ENCODE results near the gene CSTA. TPM values are rescaled to one million over a fixed set of nuclear protein-coding genes. Genes with fewer than 3 reads are reported as not detected.

Gene CSTA
- polyA plus RNA-seq, 1 donor from 2014 or later: not detected

DNA sequence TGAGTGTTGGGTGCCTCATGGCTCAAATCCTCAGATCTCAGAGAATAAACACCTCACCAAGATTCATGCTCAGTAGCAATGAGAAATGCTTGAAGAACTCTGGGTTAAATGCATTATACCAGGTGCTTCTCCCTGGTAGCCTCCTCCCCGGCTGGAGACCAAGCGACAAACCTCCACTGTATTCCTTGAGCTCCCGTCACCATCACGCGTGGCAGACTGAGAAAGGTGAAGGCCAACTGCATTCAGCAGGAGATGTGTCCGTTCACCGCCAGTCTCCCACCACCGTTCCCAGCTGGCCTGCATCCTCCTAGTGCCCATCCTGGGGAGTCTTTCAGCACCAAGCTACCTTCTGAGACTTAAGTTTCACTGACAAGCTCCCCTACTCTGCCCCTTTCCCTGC lies 7.5 kb downstream of the CSTA start:
- H2AFZ ChIP-seq (ENCODE audit: low read depth, low read length): no peak overlapping the region
- no peak overlapping the region for H3K4me2 ChIP-seq (ENCODE audit: low read length)
- H4K20me1 ChIP-seq (ENCODE audit: insufficient read depth): no peaks in the 10 kb centered on the region
- no peaks in the 10 kb centered on the region for H3K36me3 ChIP-seq (ENCODE audit: insufficient read depth, low read length)
- no peak overlapping the region for H3K27ac ChIP-seq (ENCODE audit: low read length)
- no peaks in the 10 kb centered on the region for H3K9me2 ChIP-seq (ENCODE audit: insufficient read depth, low read length)
- no peak for TF ChIP-seq MXI1 (conservative IDR thresholded peaks at IDR 0.05; ENCODE audit: poor library complexity, severe bottlenecking)
- TF ChIP-seq EP300 (conservative IDR thresholded peaks at IDR 0.05; ENCODE audit: poor library complexity, severe bottlenecking): no peak
- no peak for TF ChIP-seq POLR2AphosphoS5 (IDR thresholded peaks at IDR 0.05)
- TF ChIP-seq RAD21 (conservative IDR thresholded peaks at IDR 0.05): no peak
- TF ChIP-seq EZH2 (IDR thresholded peaks at IDR 0.05; ENCODE audit: borderline replicate concordance, insufficient read depth, low read length, poor library complexity, severe bottlenecking): no peak
- TF ChIP-seq TAF1 (IDR thresholded peaks at IDR 0.05; ENCODE audit: low read depth): no peak
- TF ChIP-seq SMC3 (conservative IDR thresholded peaks at IDR 0.05; ENCODE audit: poor library complexity): no peak
- TF ChIP-seq, protein P1, sequence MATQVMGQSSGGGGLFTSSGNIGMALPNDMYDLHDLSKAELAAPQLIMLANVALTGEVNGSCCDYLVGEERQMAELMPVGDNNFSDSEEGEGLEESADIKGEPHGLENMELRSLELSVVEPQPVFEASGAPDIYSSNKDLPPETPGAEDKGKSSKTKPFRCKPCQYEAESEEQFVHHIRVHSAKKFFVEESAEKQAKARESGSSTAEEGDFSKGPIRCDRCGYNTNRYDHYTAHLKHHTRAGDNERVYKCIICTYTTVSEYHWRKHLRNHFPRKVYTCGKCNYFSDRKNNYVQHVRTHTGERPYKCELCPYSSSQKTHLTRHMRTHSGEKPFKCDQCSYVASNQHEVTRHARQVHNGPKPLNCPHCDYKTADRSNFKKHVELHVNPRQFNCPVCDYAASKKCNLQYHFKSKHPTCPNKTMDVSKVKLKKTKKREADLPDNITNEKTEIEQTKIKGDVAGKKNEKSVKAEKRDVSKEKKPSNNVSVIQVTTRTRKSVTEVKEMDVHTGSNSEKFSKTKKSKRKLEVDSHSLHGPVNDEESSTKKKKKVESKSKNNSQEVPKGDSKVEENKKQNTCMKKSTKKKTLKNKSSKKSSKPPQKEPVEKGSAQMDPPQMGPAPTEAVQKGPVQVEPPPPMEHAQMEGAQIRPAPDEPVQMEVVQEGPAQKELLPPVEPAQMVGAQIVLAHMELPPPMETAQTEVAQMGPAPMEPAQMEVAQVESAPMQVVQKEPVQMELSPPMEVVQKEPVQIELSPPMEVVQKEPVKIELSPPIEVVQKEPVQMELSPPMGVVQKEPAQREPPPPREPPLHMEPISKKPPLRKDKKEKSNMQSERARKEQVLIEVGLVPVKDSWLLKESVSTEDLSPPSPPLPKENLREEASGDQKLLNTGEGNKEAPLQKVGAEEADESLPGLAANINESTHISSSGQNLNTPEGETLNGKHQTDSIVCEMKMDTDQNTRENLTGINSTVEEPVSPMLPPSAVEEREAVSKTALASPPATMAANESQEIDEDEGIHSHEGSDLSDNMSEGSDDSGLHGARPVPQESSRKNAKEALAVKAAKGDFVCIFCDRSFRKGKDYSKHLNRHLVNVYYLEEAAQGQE (IDR thresholded peaks at IDR 0.05; ENCODE audit: borderline replicate concordance): no peak
- TF ChIP-seq, protein P2, sequence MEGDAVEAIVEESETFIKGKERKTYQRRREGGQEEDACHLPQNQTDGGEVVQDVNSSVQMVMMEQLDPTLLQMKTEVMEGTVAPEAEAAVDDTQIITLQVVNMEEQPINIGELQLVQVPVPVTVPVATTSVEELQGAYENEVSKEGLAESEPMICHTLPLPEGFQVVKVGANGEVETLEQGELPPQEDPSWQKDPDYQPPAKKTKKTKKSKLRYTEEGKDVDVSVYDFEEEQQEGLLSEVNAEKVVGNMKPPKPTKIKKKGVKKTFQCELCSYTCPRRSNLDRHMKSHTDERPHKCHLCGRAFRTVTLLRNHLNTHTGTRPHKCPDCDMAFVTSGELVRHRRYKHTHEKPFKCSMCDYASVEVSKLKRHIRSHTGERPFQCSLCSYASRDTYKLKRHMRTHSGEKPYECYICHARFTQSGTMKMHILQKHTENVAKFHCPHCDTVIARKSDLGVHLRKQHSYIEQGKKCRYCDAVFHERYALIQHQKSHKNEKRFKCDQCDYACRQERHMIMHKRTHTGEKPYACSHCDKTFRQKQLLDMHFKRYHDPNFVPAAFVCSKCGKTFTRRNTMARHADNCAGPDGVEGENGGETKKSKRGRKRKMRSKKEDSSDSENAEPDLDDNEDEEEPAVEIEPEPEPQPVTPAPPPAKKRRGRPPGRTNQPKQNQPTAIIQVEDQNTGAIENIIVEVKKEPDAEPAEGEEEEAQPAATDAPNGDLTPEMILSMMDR (IDR thresholded peaks at IDR 0.05; ENCODE audit: poor library complexity, severe bottlenecking): no peak
- H3K79me2 ChIP-seq (replicated peaks; ENCODE audit: insufficient read depth, low read length): no peaks in the 10 kb centered on the region
- no peaks in the 10 kb centered on the region for H3K9me3 ChIP-seq (ENCODE audit: low read length)
- H3K4me3 ChIP-seq (ENCODE audit: low read length): no peak overlapping the region
- H3K9ac ChIP-seq (ENCODE audit: low read length): no peak overlapping the region
- no peaks in the 10 kb centered on the region for H3F3A ChIP-seq (ENCODE audit: insufficient read depth, low read length, poor library complexity, severe bottlenecking)
- no peaks in the 10 kb centered on the region for H3K27me3 ChIP-seq (ENCODE audit: insufficient read depth, low read depth, low read length)

DNA sequence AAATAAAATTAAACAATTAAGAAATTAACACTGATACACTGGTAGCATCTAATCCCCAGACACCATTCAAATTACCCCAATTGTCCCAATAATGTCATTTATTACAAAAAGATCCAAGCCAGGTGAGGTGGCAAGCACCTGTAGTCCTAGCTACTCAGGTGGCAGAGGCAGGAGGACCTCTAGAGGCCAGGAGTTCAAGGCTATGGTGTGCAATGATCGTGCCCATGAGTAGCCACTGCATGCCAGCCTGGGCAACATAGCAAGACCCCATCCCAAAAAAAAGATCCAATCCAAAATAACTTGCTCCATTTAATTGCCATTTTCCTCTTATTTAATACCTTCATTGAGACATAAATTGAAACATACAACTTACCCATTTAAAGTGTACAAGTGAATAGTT lies 17.8 kb downstream of the CSTA start:
- H2AFZ ChIP-seq (ENCODE audit: low read depth, low read length): no peak overlapping the region
- no peak overlapping the region for H3K4me3 ChIP-seq (ENCODE audit: low read length)
- TF ChIP-seq RAD21 (conservative IDR thresholded peaks at IDR 0.05) (no peak), POLR2AphosphoS5 (IDR thresholded peaks at IDR 0.05) (no peak)
- H3K79me2 ChIP-seq (replicated peaks; ENCODE audit: insufficient read depth, low read length): no peaks in the 10 kb centered on the region
- H3K4me2 ChIP-seq (ENCODE audit: low read length): no peak overlapping the region
- no peaks in the 10 kb centered on the region for H3K9me2 ChIP-seq (ENCODE audit: insufficient read depth, low read length)
- no peak overlapping the region for H3K27ac ChIP-seq (ENCODE audit: low read length)
- no peaks in the 10 kb centered on the region for H3K9me3 ChIP-seq (ENCODE audit: low read length)
- H3K9ac ChIP-seq (ENCODE audit: low read length): no peak overlapping the region
- no peaks in the 10 kb centered on the region for H4K20me1 ChIP-seq (ENCODE audit: insufficient read depth)
- H3F3A ChIP-seq (ENCODE audit: insufficient read depth, low read length, poor library complexity, severe bottlenecking): no peaks in the 10 kb centered on the region
- H3K36me3 ChIP-seq (ENCODE audit: insufficient read depth, low read length): no peaks in the 10 kb centered on the region
- no peaks in the 10 kb centered on the region for H3K27me3 ChIP-seq (ENCODE audit: insufficient read depth, low read depth, low read length)

DNA sequence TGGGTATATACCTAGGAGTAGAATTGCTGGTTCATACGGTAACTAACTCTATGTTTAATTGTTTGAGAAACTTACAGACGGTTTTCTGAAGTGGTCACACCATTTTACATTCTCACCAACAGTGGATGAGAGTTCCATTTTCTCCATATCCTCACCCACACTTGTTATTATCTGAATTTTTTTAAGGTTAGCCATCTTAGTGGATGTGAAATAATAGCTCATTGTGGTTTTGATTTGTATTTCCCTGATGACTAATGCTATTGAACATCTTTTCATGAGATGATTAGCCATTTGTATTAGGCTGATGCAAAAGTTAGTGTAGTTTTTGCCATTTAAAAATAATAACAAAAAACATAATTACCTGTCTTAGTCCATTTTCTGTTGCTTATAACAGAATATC lies 18.6 kb downstream of the CSTA start:
- Histone ChIP-seq H3K9ac (ENCODE audit: low read length) (no peak overlapping the region), H2AFZ (ENCODE audit: low read depth, low read length) (no peak overlapping the region), H3K9me3 (ENCODE audit: low read length) (no peaks in the 10 kb centered on the region), H3K9me2 (ENCODE audit: insufficient read depth, low read length) (no peaks in the 10 kb centered on the region), H4K20me1 (ENCODE audit: insufficient read depth) (no peaks in the 10 kb centered on the region), H3K27ac (ENCODE audit: low read length) (no peak overlapping the region), H3F3A (ENCODE audit: insufficient read depth, low read length, poor library complexity, severe bottlenecking) (no peaks in the 10 kb centered on the region), H3K4me2 (ENCODE audit: low read length) (no peak overlapping the region), H3K27me3 (ENCODE audit: insufficient read depth, low read depth, low read length) (no peaks in the 10 kb centered on the region), H3K4me3 (ENCODE audit: low read length) (no peak overlapping the region), H3K79me2 (replicated peaks; ENCODE audit: insufficient read depth, low read length) (no peaks in the 10 kb centered on the region), H3K36me3 (ENCODE audit: insufficient read depth, low read length) (no peaks in the 10 kb centered on the region)
- TF ChIP-seq, protein P1 (IDR thresholded peaks at IDR 0.05; ENCODE audit: borderline replicate concordance): no peak
- TF ChIP-seq EZH2 (IDR thresholded peaks at IDR 0.05; ENCODE audit: borderline replicate concordance, insufficient read depth, low read length, poor library complexity, severe bottlenecking) (no peak), POLR2AphosphoS5 (IDR thresholded peaks at IDR 0.05) (no peak)
- TF ChIP-seq, protein P2 (IDR thresholded peaks at IDR 0.05; ENCODE audit: poor library complexity, severe bottlenecking): no peak
